ENCODE measurements around the gene RBBP8NL.

- TF ChIP-seq CTCF (IDR thresholded peaks at IDR 0.05) (no peak), POLR2A (IDR thresholded peaks at IDR 0.05) (no peak)
Observed at GRCh38 chr20:62461834-62462233, 34.5 kb upstream of the RBBP8NL start.
